MV-4-11 (cell line): ENCODE data around the gene LAMA2.

Experiments
- DNase-seq: peaks from one replicate; lab custom pipeline; 2025; lab: John Stamatoyannopoulos, UW

LAMA2 gene

GRCh38 chr6:128899341-128900050, 16.6 kb downstream of the LAMA2 start:
- DNase-seq, result no peak

GRCh38 chr6:128903715-128904114, 20.8 kb downstream of the LAMA2 start:
- no peak for DNase-seq

- DNase-seq, result no peak
Observed at GRCh38 chr6:128914051-128914450, 31.1 kb downstream of the LAMA2 start.

- DNase-seq, result no peak
Observed at GRCh38 chr6:128918886-128919285, 35.9 kb downstream of the LAMA2 start.

- DNase-seq, result no peak
Observed at GRCh38 chr6:128919412-128920180, 36.7 kb downstream of the LAMA2 start.

GRCh38 chr6:128925765-128926164, 42.8 kb downstream of the LAMA2 start:
- no peak for DNase-seq

GRCh38 chr6:128929869-128930268, 46.9 kb downstream of the LAMA2 start:
- DNase-seq, result no peak

GRCh38 chr6:128930321-128930720, 47.4 kb downstream of the LAMA2 start:
- DNase-seq, result no peak

- no peak for DNase-seq
Observed at GRCh38 chr6:128932061-128932460, 49.1 kb downstream of the LAMA2 start.

GRCh38 chr6:128950864-128951263, 67.9 kb downstream of the LAMA2 start:
- no peak for DNase-seq

- DNase-seq, result no peak
Observed at GRCh38 chr6:128952902-128953301, 70.0 kb downstream of the LAMA2 start.

- no peak for DNase-seq
Observed at GRCh38 chr6:128954308-128955043, 71.5 kb downstream of the LAMA2 start.

GRCh38 chr6:128963561-128963960, 80.6 kb downstream of the LAMA2 start:
- no peak for DNase-seq

- DNase-seq, result no peak
Observed at GRCh38 chr6:128964233-128964755, 81.4 kb downstream of the LAMA2 start.

- no peak for DNase-seq
Observed at GRCh38 chr6:128964771-128965170, 81.8 kb downstream of the LAMA2 start.

- no peak for DNase-seq
Observed at GRCh38 chr6:128966934-128967333, 84.0 kb downstream of the LAMA2 start.

GRCh38 chr6:128979071-128979470, 96.1 kb downstream of the LAMA2 start:
- no peak for DNase-seq

GRCh38 chr6:128981716-128982115, 98.8 kb downstream of the LAMA2 start:
- no peak for DNase-seq

GRCh38 chr6:128990360-128990759, 107.4 kb downstream of the LAMA2 start:
- DNase-seq, result no peak

GRCh38 chr6:128990915-128991314, 108.0 kb downstream of the LAMA2 start:
- no peak for DNase-seq

- no peak for DNase-seq
Observed at GRCh38 chr6:128993166-128993565, 110.2 kb downstream of the LAMA2 start.

GRCh38 chr6:128997880-128998279, 114.9 kb downstream of the LAMA2 start:
- DNase-seq, result no peak
